ENCODE measurements around the gene ZBTB34.

Gene ZBTB34

GRCh38 chr9:126880226-126880946, 19.9 kb downstream of the ZBTB34 start:
- DNase-seq, result no peak

- no peak for DNase-seq
These were observed 20.5 kb downstream of the ZBTB34 start for GRCh38 chr9:126880947-126881332.

GRCh38 chr9:126882746-126883145, 22.3 kb downstream of the ZBTB34 start:
- no peak for DNase-seq

- no peak for DNase-seq
These were observed 23.2 kb downstream of the ZBTB34 start for GRCh38 chr9:126883636-126884035.

GRCh38 chr9:126885131-126885641, 24.7 kb downstream of the ZBTB34 start:
- DNase-seq, result no peak

- DNase-seq, result no peak
These were observed 25.8 kb downstream of the ZBTB34 start for GRCh38 chr9:126886034-126886822.

- DNase-seq, result no peak
These were observed 26.5 kb downstream of the ZBTB34 start for GRCh38 chr9:126886897-126887296.

GRCh38 chr9:126891676-126892075, 31.2 kb downstream of the ZBTB34 start:
- no peak for DNase-seq

- no peak for DNase-seq
These were observed 32.6 kb downstream of the ZBTB34 start for GRCh38 chr9:126893079-126893478.

- no peak for DNase-seq
These were observed 33.7 kb downstream of the ZBTB34 start for GRCh38 chr9:126894052-126894603.

GRCh38 chr9:126902210-126902609, 41.8 kb downstream of the ZBTB34 start:
- DNase-seq, result no peak

GRCh38 chr9:126904586-126904985, 44.1 kb downstream of the ZBTB34 start:
- no peak for DNase-seq

- no peak for DNase-seq
These were observed 45.7 kb downstream of the ZBTB34 start for GRCh38 chr9:126906091-126906490.

GRCh38 chr9:126907058-126907457, 46.6 kb downstream of the ZBTB34 start:
- no peak for DNase-seq

- DNase-seq, result peak; percentile 94
These were observed 54.2 kb downstream of the ZBTB34 start, which contains the start of gene RALGPS1 for GRCh38 chr9:126914458-126915280. TSS of gene RALGPS1 (plus strand) at chr9:126914782. CDS start at chr9:126962290, 47,508 bp downstream.

GRCh38 chr9:126915281-126915816, 54.9 kb downstream of the ZBTB34 start:
- DNase-seq, result peak; percentile 76

GRCh38 chr9:126915846-126916543, 55.6 kb downstream of the ZBTB34 start:
- no peak for DNase-seq

- no peak for DNase-seq
These were observed 56.5 kb downstream of the ZBTB34 start for GRCh38 chr9:126916909-126917308.

- DNase-seq, result no peak
These were observed 58.8 kb downstream of the ZBTB34 start for GRCh38 chr9:126919193-126919592.

GRCh38 chr9:126925876-126926275, 65.4 kb downstream of the ZBTB34 start:
- no peak for DNase-seq

GRCh38 chr9:126926364-126926763, 65.9 kb downstream of the ZBTB34 start:
- DNase-seq, result no peak

- DNase-seq, result no peak
These were observed 67.0 kb downstream of the ZBTB34 start for GRCh38 chr9:126927419-126927818.
